22Rv1 (cell line): ENCODE measurements around the gene SYT8.
"Not testable (repeated sequence)": the region's sequence is repeated elsewhere in the genome, so short reads cannot be mapped to it uniquely, and the experiment has no call there.

Experiments
- H3K27ac ChIP-seq: fragments of 450-650 bp; 2 replicates; pipeline ENCODE4 v1.5.1; 2017
- ZFX ChIP-seq: fragments of 450-650 bp; IDR thresholded peaks from 2 replicates; pipeline ENCODE4 v1.6.1; 2017; ENCODE audit warnings: antibody characterized with exemption, borderline replicate concordance
- TF ChIP-seq, protein P1 (sequence below): fragments of 450-650 bp; IDR thresholded peaks from 2 replicates; pipeline ENCODE4 v1.5.1; 2017; ENCODE audit warnings: mild to moderate bottlenecking

Gene SYT8

DNA sequence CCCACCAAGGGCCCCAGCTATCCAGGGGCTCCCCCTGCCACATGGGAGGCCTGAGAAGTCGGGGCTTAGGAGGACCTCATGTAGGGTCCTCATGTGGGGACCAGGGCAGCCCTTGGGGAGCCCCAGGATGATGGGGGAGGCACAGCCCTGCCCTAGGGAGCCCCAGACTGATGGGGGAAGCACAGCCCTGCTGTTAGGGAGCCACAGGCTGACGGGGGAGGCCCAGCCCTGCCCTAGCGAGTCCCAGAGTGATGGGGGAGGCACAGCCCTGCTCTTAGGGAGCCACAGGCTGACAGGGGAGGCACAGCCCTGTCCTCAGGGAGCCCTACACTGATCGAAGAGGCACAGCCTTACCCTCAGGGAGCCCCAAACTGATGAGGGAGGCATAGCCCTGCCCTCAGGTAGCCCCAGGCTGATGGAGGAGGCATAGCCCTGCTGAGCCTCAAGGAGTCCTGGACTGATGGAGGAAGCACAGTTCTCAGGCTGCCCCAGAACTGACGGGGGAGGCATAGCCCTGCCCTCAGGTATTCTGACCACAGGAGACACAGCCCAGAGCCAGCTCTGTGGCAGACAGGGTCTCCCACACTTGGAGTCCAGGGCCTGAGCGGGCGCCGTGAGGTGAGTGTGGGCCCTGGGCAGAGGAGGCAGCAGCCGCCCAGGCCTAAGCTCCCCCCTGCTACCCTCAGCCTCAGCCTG is 46.1 kb downstream of the SYT8 start:
- TF ChIP-seq, protein P1, sequence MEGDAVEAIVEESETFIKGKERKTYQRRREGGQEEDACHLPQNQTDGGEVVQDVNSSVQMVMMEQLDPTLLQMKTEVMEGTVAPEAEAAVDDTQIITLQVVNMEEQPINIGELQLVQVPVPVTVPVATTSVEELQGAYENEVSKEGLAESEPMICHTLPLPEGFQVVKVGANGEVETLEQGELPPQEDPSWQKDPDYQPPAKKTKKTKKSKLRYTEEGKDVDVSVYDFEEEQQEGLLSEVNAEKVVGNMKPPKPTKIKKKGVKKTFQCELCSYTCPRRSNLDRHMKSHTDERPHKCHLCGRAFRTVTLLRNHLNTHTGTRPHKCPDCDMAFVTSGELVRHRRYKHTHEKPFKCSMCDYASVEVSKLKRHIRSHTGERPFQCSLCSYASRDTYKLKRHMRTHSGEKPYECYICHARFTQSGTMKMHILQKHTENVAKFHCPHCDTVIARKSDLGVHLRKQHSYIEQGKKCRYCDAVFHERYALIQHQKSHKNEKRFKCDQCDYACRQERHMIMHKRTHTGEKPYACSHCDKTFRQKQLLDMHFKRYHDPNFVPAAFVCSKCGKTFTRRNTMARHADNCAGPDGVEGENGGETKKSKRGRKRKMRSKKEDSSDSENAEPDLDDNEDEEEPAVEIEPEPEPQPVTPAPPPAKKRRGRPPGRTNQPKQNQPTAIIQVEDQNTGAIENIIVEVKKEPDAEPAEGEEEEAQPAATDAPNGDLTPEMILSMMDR = no peak
- TF ChIP-seq ZFX = no peak

DNA sequence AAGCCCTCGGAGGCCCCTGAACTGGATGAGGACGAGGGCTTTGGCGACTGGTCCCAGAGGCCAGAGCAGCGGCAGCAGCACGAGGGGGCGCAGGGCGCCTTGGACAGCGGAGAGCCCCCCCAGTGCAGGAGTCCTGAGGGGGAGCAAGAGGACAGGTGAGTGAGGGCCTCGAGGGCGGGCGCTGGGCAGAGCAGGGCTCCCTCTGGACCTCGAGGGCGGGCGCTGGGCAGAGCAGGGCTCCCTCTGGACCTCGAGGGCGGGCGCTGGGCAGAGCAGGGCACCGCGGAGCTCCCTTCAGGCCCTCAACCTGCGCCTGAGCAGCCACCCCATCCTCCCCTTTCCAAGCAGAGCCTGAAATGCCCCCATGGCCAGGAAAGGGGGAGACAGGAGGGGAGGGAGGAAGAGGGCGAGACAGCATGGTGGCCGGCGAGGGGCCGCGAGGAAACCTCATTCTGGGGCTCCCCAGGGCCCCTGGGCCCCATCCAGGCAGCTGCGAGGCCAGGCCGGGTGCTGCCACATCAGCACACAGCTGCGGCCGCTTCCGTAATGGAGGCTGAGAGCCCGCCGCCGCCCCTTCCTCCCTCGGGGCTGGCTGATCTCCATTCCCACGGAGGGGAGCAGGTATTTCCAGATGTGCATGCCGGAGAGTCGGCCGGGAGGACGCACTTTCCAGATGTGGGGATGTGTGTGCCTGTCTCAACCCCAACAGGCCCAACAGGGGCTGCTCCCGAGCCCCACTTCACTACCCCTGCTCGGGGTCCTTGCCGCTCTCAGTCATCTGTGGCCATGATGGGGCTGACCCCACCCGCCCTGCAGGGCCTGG is 46.9 kb downstream of the SYT8 start:
- TF ChIP-seq, protein P1 = no peak
- no peak for TF ChIP-seq ZFX
- no peak overlapping the region for H3K27ac ChIP-seq

More for the DNA sequence above, 46.1 kb downstream of the SYT8 start:
- H3K27ac ChIP-seq = no peak overlapping the region

DNA sequence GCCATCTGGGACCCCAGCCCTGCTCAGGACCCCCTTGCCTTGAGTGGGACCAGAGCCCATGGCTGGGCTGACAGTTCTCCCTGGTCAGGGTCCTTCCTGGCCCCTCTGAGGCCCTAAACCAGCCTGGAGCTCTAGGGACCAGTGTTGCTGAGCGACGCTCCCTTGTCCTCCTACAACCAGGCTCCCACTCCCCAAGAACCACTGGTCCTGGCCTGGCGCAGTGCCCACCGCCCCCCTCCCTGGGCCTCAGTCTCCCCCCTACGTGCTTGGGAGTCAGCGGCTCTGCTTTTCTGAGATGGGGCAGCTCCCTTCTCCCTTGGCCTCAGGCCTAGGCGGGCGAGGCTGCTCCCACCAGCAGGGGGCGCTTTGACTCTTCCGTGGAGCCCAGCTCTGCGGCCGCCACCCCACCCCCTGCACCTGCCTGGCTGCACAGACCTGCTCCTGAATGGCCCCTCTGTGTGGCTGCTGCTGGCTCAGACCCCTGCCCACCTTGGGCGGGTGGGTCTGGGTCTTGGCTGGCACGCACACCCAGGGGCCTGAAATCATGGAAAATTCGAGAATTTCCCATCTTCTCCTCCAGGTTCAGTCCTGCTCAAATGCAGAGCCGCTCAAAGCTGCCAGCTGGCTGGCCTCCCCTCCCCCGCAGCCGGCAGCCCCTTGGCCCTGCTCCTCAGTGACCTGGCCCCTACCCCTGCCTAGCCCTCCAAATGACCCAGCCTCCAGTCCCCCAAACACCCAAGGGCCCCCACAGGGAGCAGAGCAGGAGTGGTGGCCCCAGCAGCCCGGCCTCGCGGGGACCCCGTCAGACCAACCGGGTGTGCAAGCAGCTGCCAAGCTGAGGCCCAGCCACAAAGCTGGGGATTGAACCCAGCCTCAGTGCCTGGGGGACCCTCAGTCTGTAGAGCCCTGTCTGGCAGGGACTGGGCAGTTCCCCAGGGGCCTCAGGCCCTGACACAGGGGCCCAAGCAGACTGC is 47.8 kb downstream of the SYT8 start:
- H3K27ac ChIP-seq = no peak overlapping the region
- TF ChIP-seq, protein P1 = peak; percentile 94
- no peak for TF ChIP-seq ZFX

DNA sequence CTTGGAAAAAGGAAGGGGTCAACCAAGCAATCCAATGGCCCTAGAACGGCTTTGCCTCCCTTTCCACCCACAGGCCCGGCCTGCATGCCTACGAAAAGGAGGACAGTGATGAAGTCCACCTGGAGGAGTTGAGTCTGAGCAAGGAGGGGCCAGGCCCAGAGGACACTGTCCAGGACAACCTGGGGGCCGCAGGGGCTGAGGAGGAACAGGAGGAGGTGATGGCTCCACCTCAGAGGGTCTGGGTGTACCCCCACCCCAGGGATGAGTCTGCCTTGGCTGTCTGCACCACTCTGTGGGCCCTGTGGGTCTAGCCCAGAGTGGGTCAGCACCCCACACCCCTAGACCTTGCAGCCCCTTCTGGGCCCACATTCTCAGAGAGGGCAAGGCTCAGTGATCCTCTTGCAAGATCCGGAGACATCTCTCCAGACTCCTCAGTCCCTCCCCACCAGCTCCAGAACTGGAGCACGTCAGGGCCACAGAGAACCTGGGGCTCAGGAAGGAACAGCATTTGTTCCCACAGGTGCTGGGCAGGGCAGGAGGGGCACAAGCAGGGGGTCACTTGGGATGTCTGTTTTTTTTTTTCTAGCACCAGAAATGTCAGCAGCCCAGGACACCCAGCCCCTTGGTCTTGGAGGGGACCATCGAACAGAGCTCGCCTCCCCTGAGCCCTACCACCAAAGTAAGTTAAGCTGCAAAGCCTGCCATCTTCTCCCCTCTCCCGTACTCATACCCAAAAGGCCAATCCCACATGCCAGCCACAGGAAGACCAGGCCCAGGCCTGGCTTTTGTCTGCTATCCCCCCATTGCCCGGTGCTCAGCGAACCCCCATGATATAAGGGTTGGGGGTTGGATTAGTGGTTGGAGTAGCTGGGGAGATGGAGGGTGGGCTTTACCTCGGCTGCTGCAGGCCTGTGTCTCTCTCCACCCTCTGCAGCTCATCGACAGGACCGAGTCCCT is 48.8 kb downstream of the SYT8 start:
- H3K27ac ChIP-seq = no peak overlapping the region
- TF ChIP-seq, protein P1 = no peak
- TF ChIP-seq ZFX = no peak

DNA sequence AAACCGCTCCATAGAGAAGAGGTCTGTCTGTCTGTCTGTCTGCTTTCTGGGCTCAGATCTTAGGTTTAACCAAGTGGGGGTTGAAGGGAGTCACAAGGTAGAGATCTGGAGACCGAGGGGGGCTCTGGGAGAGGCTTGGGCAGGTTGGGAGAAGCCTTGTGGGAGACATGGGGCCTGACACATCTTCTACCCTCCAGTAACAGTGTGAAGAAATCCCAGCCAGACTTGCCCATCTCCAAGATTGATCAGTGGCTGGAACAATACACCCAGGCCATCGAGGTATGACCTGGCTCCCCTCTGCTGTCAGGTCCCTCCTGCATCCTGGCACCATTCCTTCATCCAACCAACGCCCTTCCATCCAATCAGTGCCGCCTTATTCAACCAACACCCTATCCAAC is 49.5 kb downstream of the SYT8 start:
- no peak overlapping the region for H3K27ac ChIP-seq
- TF ChIP-seq, protein P1 = no peak
- TF ChIP-seq ZFX = no peak

DNA sequence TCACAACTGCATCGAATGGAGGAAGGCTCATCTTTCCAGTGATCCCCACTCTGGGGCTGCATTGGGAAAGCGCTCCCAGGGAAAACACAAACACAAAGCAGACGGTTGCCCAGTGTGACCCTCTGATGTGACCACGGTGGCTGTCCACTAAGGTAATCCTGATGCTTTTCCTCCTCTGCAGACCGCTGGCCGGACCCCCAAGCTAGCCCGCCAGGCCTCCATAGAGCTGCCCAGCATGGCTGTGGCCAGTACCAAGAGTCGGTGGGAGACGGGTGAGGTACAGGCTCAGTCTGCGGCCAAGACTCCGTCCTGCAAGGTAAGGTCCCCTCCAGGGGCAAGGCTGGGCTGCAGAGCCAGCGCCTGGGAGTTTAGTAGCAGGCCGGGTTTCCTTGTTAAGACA is 51.8 kb downstream of the SYT8 start:
- not testable (repeated sequence) for H3K27ac ChIP-seq
